Nephron (organoid): ENCODE data around the gene POGLUT3.

ENCODE experiments used
- H3K27ac Mint-ChIP-seq, 3 experiments: 2 replicates each; pipeline ENCODE4 v1.8.0; 2020; ENCODE audit warnings: mixed read lengths in 3 of 3, mild to moderate bottlenecking in 2 of 3, moderate library complexity in 1 of 3
- H3K27me3 Mint-ChIP-seq: 2 replicates; pipeline ENCODE4 v1.8.0; 2021; ENCODE audit warnings: low read depth, mild to moderate bottlenecking, moderate library complexity, mixed read lengths
- H3K36me3 Mint-ChIP-seq: 2 replicates; pipeline ENCODE4 v1.8.0; 2020; ENCODE audit warnings: low read depth, mixed read lengths
- H3K4me1 Mint-ChIP-seq: 2 replicates; pipeline ENCODE4 v1.8.0; 2020; ENCODE audit warnings: mixed read lengths
- H3K4me3 Mint-ChIP-seq, 3 experiments: 2 replicates each; pipeline ENCODE4 v1.8.0; 2020; ENCODE audit warnings: mild to moderate bottlenecking in 3 of 3, mixed read lengths in 3 of 3, moderate library complexity in 2 of 3
- H3K9me3 Mint-ChIP-seq: 2 replicates; pipeline ENCODE4 v1.8.0; 2020; ENCODE audit warnings: mixed read lengths
- CTCF ChIP-seq, 3 experiments: fragments of 200-600 bp; sonication (generic); IDR thresholded peaks; one replicate each; pipeline ENCODE4 v1.5.0; 2021; ENCODE audit warnings: antibody characterized with exemption in 3 of 3; ENCODE audit not compliant: unreplicated experiment in 3 of 3

POGLUT3 gene

GRCh38 chr11:108491936-108492335 is 6.2 kb downstream of the POGLUT3 start:
- Mint-ChIP-seq H3K4me1 (peaks cover 21% of the 10 kb centered on the region), H3K27me3 (no peaks in the 10 kb centered on the region), H3K4me3 (no peak overlapping the region), H3K36me3 (peaks cover 29% of the 10 kb centered on the region), H3K9me3 (no peaks in the 10 kb centered on the region), H3K27ac (no peak overlapping the region)
- TF ChIP-seq CTCF (IDR thresholded peaks at IDR 0.05; ENCODE audit: unreplicated experiment in 3 of 3) = no peak

- no peak overlapping the region for H3K4me3 Mint-ChIP-seq
- H3K36me3 Mint-ChIP-seq = peaks cover 55% of the 10 kb centered on the region
- no peaks in the 10 kb centered on the region for H3K27me3 Mint-ChIP-seq
- H3K4me1 Mint-ChIP-seq = no peaks in the 10 kb centered on the region
- no peaks in the 10 kb centered on the region for H3K9me3 Mint-ChIP-seq
- H3K27ac Mint-ChIP-seq = no peak overlapping the region
- no peak for TF ChIP-seq CTCF (IDR thresholded peaks at IDR 0.05; ENCODE audit: unreplicated experiment in 3 of 3)
These were observed 11.4 kb downstream of the POGLUT3 start for GRCh38 chr11:108486828-108487227.

GRCh38 chr11:108486331-108486730 is 11.9 kb downstream of the POGLUT3 start:
- Mint-ChIP-seq H3K27me3 (no peaks in the 10 kb centered on the region), H3K36me3 (peaks cover 57% of the 10 kb centered on the region)

GRCh38 chr11:108483163-108483562 is 15.0 kb downstream of the POGLUT3 start:
- Mint-ChIP-seq H3K4me3 (no peak overlapping the region), H3K36me3 (peaks cover 45% of the 10 kb centered on the region), H3K9me3 (no peaks in the 10 kb centered on the region), H3K27ac (no peak overlapping the region), H3K4me1 (no peaks in the 10 kb centered on the region), H3K27me3 (no peaks in the 10 kb centered on the region)
- TF ChIP-seq CTCF (IDR thresholded peaks at IDR 0.05; ENCODE audit: unreplicated experiment in 3 of 3) = no peak

More at GRCh38 chr11:108486331-108486730, 11.9 kb downstream of the POGLUT3 start:
- no peak for TF ChIP-seq CTCF (IDR thresholded peaks at IDR 0.05; ENCODE audit: unreplicated experiment in 3 of 3)
- H3K27ac Mint-ChIP-seq = no peak overlapping the region
- H3K4me1 Mint-ChIP-seq = no peaks in the 10 kb centered on the region
- H3K4me3 Mint-ChIP-seq = no peak overlapping the region
- H3K9me3 Mint-ChIP-seq = no peaks in the 10 kb centered on the region

- Mint-ChIP-seq H3K9me3 (no peaks in the 10 kb centered on the region), H3K4me3 (no peak overlapping the region), H3K27ac (peak overlapping the region; percentile 61 to 88 (median 83)), H3K27me3 (no peaks in the 10 kb centered on the region), H3K36me3 (peaks cover 26% of the 10 kb centered on the region), H3K4me1 (no peaks in the 10 kb centered on the region)
- TF ChIP-seq CTCF (IDR thresholded peaks at IDR 0.05; ENCODE audit: unreplicated experiment in 3 of 3) = no peak
These were observed 23.3 kb downstream of the POGLUT3 start for GRCh38 chr11:108474664-108475463.

GRCh38 chr11:108472681-108473080 is 25.5 kb downstream of the POGLUT3 start:
- no peak overlapping the region for H3K4me3 Mint-ChIP-seq
- no peaks in the 10 kb centered on the region for H3K27me3 Mint-ChIP-seq
- H3K4me1 Mint-ChIP-seq = no peaks in the 10 kb centered on the region
- H3K9me3 Mint-ChIP-seq = no peaks in the 10 kb centered on the region
- no peak overlapping the region for H3K27ac Mint-ChIP-seq
- peaks cover 21% of the 10 kb centered on the region for H3K36me3 Mint-ChIP-seq
- TF ChIP-seq CTCF (IDR thresholded peaks at IDR 0.05; ENCODE audit: unreplicated experiment in 3 of 3) = no peak
